K562 (cell line): Measurements from ENCODE around the gene COX14. TPM values are rescaled to one million over a fixed set of nuclear protein-coding genes. Genes with fewer than 3 reads are reported as not detected.

Experiments used
- ARID1B ChIP-seq: fragments of 450-650 bp; IDR thresholded peaks from 2 replicates; pipeline ENCODE4 v1.6.1; 2016; ENCODE audit warnings: antibody characterized with exemption, mild to moderate bottlenecking, inconsistent platforms
- CTBP1 ChIP-seq: fragments of 450-650 bp; IDR thresholded peaks from 2 replicates; pipeline ENCODE4 v1.6.1; 2016; ENCODE audit warnings: borderline replicate concordance
- DPF2 ChIP-seq: fragments of 450-650 bp; IDR thresholded peaks from 2 replicates; pipeline ENCODE4 v1.6.1; 2016
- EP300 ChIP-seq: IDR thresholded peaks from 2 replicates; pipeline ENCODE4 v1.6.1; 2012; ENCODE audit warnings: low read length, improper control_type of control experiment
- JUND ChIP-seq, 2 experiments: IDR thresholded peaks; 2 replicates in 1 of 2; 3 replicates in 1 of 2; pipeline ENCODE4 v1.6.1; 2011; ENCODE audit warnings: borderline replicate concordance in 2 of 2, low read depth in 2 of 2, low read length in 2 of 2, improper control_type of control experiment in 1 of 2, missing biosample characterization in 1 of 2, missing genetic modification characterization in 1 of 2, missing genetic modification reagents in 1 of 2
- KLF10 ChIP-seq: fragments of 250-450 bp; sonication (Bioruptor Pico); IDR thresholded peaks from 2 replicates; pipeline ENCODE4 v1.6.1; 2021; ENCODE audit warnings: matching md5 sums
- KLF6 ChIP-seq: fragments of 250-450 bp; sonication (Bioruptor Pico); IDR thresholded peaks from 2 replicates; pipeline ENCODE4 v1.4.0; 2020; ENCODE audit warnings: mild to moderate bottlenecking, moderate library complexity, borderline replicate concordance
- MAFK ChIP-seq: IDR thresholded peaks from 2 replicates; pipeline ENCODE4 v1.6.1; 2011; ENCODE audit warnings: low read length, improper control_type of control experiment
- NFYB ChIP-seq: IDR thresholded peaks from 2 replicates; pipeline ENCODE4 v1.6.1; 2011; ENCODE audit warnings: mild to moderate bottlenecking, moderate library complexity; ENCODE audit not compliant: insufficient read length; ENCODE audit errors: extremely low read depth
- NONO ChIP-seq, 2 experiments: fragments of 200-400 bp in 1 of 2; fragments of 450-650 bp in 1 of 2; formaldehyde crosslinking in 1 of 2; IDR thresholded peaks; 2 replicates each; pipeline ENCODE4 v1.6.1; 2017; ENCODE audit warnings: low read depth in 2 of 2, mild to moderate bottlenecking in 2 of 2, moderate library complexity in 2 of 2, low read length in 1 of 2
- PHF8 ChIP-seq: fragments of 200-600 bp; sonication (generic); IDR thresholded peaks from 2 replicates; pipeline ENCODE4 v1.6.1; 2012; ENCODE audit warnings: mixed run types, mild to moderate bottlenecking, inconsistent platforms, low read length, moderate library complexity, borderline replicate concordance
- RB1 ChIP-seq: fragments of 450-650 bp; IDR thresholded peaks from 2 replicates; pipeline ENCODE4 v1.6.1; 2017; ENCODE audit warnings: low read depth, mild to moderate bottlenecking
- RBM39 ChIP-seq: fragments of 200-400 bp; formaldehyde crosslinking; optimal IDR thresholded peaks from 2 replicates; pipeline ENCODE3; 2018; ENCODE audit warnings: low read depth, low read length
- RFX5 ChIP-seq: IDR thresholded peaks from 2 replicates; pipeline ENCODE4 v1.6.1; 2011; ENCODE audit warnings: low read depth, mild to moderate bottlenecking, improper control_type of control experiment, low read length
- SMAD4 ChIP-seq: fragments of 250-450 bp; sonication (Bioruptor Pico); conservative IDR thresholded peaks from 2 replicates; pipeline ENCODE4 v1.8.0; 2021; ENCODE audit warnings: inconsistent platforms, mild to moderate bottlenecking, moderate library complexity
- TARDBP ChIP-seq: fragments of 450-650 bp; IDR thresholded peaks from 2 replicates; pipeline ENCODE4 v1.6.1; 2016
- ZNF830 ChIP-seq: fragments of 250-450 bp; sonication (Bioruptor Pico); IDR thresholded peaks from 2 replicates; pipeline ENCODE4 v1.5.0; 2021; ENCODE audit warnings: mild to moderate bottlenecking
- polyA plus RNA-seq, 8 experiments: library from polyadenylated mRNA; depleted of rRNA in 4 of 8; stranded (reverse) in 5 of 8; unstranded in 3 of 8; fragments of >200 nt; fragmentation: Nextera tagmentation in 2 of 8; fragmentation: Illumina TruSeq in 1 of 8; extraction: Ambion mirVana in 2 of 8; extraction: Trizol in 1 of 8; gene quantifications; 2 replicates each; pipeline versions ENCODE4 v1.2.1 to v1.2.3, GENCODE V29; 2011 to 2014; ENCODE audit warnings: inconsistent platforms in 1 of 8, missing spikeins in 1 of 8
- total RNA-seq, 7 experiments: library from RNA; depleted of rRNA in 6 of 7; stranded (reverse); fragments of >200 nt in 6 of 7; fragmentation: Illumina TruSeq in 2 of 7; extraction: Trizol in 2 of 7; gene quantifications; 2 replicates each; pipeline versions ENCODE4 v1.2.1 to v1.2.3, GENCODE V29; 2011 to 2021; ENCODE audit warnings: low replicate concordance in 1 of 7
- TF ChIP-seq, protein P1 (sequence below): fragments of 450-650 bp; IDR thresholded peaks from 2 replicates; pipeline ENCODE4 v1.6.1; 2016
- TF ChIP-seq, protein P2 (sequence below): conservative IDR thresholded peaks from 2 replicates; pipeline ENCODE4 v1.6.1; 2011; ENCODE audit warnings: low read depth, mild to moderate bottlenecking, low read length; ENCODE audit not compliant: control insufficient read depth
- TF ChIP-seq, protein P3 (sequence below), 2 experiments: fragments of 450-650 bp in 1 of 2; IDR thresholded peaks; 2 replicates each; pipeline ENCODE4 v1.6.1; 2011 to 2017; ENCODE audit warnings: low read depth in 2 of 2, antibody characterized with exemption in 1 of 2, borderline replicate concordance in 1 of 2, low read length in 1 of 2, mild to moderate bottlenecking in 1 of 2, mixed read lengths in 1 of 2; ENCODE audit not compliant: control insufficient read depth in 1 of 2
- TF ChIP-seq, protein P4 (sequence below): IDR thresholded peaks from 2 replicates; pipeline ENCODE4 v1.6.1; 2012; ENCODE audit warnings: low read depth, low read length, improper control_type of control experiment, borderline replicate concordance

COX14 gene
- total and polyA plus RNA-seq, 9 of the 15 experiments (the other 6 are each of a cell fraction or from before 2014, with no cell fraction given), result 44.4 to 269 (median 53.4) TPM

DNA sequence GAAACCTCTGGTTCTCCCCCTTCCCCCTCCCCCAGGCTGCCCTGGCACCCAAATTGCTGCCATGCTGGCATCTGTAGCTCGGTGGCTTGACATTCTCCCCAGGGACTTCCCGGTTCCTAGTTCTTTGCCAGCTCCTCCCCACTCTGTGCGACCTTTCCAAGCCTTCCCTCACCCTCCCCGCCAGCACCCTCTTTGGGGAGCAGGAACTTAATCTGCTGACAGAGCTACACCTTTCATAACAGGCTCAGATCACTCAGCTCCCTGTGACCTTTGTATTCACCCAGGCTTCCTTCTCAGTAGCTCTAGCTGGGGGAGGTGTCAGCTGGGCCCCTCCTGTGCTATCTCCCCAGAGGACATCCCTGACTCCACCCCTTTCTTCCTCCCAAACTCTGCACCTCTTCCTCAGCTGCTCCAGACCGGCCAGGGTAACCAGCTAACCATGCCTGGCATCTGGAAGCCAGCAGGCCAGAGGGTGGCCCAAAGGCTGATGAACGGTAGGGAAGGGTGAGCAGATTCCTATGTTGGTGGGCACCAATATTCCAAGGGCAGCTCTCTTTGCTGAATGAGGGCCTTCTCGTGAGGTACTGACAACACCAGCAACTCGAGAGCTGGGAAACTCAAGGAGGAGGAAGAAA, 1.8 kb upstream of the COX14 start (continued):
- TF ChIP-seq, protein P1, sequence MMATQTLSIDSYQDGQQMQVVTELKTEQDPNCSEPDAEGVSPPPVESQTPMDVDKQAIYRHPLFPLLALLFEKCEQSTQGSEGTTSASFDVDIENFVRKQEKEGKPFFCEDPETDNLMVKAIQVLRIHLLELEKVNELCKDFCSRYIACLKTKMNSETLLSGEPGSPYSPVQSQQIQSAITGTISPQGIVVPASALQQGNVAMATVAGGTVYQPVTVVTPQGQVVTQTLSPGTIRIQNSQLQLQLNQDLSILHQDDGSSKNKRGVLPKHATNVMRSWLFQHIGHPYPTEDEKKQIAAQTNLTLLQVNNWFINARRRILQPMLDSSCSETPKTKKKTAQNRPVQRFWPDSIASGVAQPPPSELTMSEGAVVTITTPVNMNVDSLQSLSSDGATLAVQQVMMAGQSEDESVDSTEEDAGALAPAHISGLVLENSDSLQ, result peak; percentile 67
- TF ChIP-seq, protein P2, sequence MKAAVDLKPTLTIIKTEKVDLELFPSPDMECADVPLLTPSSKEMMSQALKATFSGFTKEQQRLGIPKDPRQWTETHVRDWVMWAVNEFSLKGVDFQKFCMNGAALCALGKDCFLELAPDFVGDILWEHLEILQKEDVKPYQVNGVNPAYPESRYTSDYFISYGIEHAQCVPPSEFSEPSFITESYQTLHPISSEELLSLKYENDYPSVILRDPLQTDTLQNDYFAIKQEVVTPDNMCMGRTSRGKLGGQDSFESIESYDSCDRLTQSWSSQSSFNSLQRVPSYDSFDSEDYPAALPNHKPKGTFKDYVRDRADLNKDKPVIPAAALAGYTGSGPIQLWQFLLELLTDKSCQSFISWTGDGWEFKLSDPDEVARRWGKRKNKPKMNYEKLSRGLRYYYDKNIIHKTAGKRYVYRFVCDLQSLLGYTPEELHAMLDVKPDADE, result no peak
- TF ChIP-seq SMAD4 (CRISPR knock-in tag) (0 out of 2 replicates have a peak, but pooled peaks have one; percentile 40), EP300 (peak; percentile 31; the same call in 1 of the 2 replicates), NONO (IDR thresholded peaks at IDR 0.05; ENCODE audit: low read depth in 2 of 2, low read length in 1 of 2) (no peak), TARDBP (no peak), CTBP1 (peak; percentile 67; the same call in 1 of the 2 replicates), KLF6 (no peak), NFYB (no peak), KLF10 (CRISPR knock-in tag) (no peak), ZNF830 (no peak), JUND (IDR thresholded peaks at IDR 0.05; ENCODE audit: borderline replicate concordance, low read depth, low read length) (peak; percentile 42; the same call in 1 of the 2 replicates), JUND (tag; IDR thresholded peaks at IDR 0.05; ENCODE audit: borderline replicate concordance, low read depth, low read length) (no peak; the same call in 2 of the 3 replicates), DPF2 (peak; percentile 66), MAFK (peak; percentile 7; the same call in 1 of the 2 replicates), RB1 (no peak), RFX5 (peak; percentile 73), ARID1B (peak; percentile 46; the same call in 1 of the 2 replicates), PHF8 (peak; percentile 41; the same call in 1 of the 2 replicates), RBM39 (no peak)
- TF ChIP-seq, protein P3, sequence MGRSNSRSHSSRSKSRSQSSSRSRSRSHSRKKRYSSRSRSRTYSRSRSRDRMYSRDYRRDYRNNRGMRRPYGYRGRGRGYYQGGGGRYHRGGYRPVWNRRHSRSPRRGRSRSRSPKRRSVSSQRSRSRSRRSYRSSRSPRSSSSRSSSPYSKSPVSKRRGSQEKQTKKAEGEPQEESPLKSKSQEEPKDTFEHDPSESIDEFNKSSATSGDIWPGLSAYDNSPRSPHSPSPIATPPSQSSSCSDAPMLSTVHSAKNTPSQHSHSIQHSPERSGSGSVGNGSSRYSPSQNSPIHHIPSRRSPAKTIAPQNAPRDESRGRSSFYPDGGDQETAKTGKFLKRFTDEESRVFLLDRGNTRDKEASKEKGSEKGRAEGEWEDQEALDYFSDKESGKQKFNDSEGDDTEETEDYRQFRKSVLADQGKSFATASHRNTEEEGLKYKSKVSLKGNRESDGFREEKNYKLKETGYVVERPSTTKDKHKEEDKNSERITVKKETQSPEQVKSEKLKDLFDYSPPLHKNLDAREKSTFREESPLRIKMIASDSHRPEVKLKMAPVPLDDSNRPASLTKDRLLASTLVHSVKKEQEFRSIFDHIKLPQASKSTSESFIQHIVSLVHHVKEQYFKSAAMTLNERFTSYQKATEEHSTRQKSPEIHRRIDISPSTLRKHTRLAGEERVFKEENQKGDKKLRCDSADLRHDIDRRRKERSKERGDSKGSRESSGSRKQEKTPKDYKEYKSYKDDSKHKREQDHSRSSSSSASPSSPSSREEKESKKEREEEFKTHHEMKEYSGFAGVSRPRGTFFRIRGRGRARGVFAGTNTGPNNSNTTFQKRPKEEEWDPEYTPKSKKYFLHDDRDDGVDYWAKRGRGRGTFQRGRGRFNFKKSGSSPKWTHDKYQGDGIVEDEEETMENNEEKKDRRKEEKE (IDR thresholded peaks at IDR 0.05; ENCODE audit: borderline replicate concordance in 1 of 2, control insufficient read depth in 1 of 2, low read depth in 2 of 2, low read length in 1 of 2), result no peak
- TF ChIP-seq, protein P4, sequence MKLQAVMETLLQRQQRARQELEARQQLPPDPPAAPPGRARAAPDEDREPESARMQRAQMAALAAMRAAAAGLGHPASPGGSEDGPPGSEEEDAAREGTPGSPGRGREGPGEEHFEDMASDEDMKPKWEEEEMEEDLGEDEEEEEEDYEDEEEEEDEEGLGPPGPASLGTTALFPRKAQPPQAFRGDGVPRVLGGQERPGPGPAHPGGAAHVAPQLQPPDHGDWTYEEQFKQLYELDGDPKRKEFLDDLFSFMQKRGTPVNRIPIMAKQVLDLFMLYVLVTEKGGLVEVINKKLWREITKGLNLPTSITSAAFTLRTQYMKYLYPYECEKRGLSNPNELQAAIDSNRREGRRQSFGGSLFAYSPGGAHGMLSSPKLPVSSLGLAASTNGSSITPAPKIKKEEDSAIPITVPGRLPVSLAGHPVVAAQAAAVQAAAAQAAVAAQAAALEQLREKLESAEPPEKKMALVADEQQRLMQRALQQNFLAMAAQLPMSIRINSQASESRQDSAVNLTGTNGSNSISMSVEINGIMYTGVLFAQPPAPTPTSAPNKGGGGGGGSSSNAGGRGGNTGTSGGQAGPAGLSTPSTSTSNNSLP, result no peak
